GM12865 (cell line): ENCODE results near the gene NADK2.

Source experiments
- DNase-seq: peaks from one replicate; pipeline ENCODE4 v3.0.0; 2010; ENCODE audit warnings: low read depth
- H3K4me3 ChIP-seq: 2 replicates; pipeline ENCODE4 v1.5.1; 2011; ENCODE audit warnings: mild to moderate bottlenecking, low read depth, low read length, control low read depth
- CTCF ChIP-seq: IDR thresholded peaks from 2 replicates; pipeline ENCODE4 v1.5.1; 2011; ENCODE audit warnings: low read length, control low read depth, low read depth, inconsistent platforms; ENCODE audit not compliant: insufficient read depth; ENCODE audit errors: missing control alignments

The NADK2 gene

DNA sequence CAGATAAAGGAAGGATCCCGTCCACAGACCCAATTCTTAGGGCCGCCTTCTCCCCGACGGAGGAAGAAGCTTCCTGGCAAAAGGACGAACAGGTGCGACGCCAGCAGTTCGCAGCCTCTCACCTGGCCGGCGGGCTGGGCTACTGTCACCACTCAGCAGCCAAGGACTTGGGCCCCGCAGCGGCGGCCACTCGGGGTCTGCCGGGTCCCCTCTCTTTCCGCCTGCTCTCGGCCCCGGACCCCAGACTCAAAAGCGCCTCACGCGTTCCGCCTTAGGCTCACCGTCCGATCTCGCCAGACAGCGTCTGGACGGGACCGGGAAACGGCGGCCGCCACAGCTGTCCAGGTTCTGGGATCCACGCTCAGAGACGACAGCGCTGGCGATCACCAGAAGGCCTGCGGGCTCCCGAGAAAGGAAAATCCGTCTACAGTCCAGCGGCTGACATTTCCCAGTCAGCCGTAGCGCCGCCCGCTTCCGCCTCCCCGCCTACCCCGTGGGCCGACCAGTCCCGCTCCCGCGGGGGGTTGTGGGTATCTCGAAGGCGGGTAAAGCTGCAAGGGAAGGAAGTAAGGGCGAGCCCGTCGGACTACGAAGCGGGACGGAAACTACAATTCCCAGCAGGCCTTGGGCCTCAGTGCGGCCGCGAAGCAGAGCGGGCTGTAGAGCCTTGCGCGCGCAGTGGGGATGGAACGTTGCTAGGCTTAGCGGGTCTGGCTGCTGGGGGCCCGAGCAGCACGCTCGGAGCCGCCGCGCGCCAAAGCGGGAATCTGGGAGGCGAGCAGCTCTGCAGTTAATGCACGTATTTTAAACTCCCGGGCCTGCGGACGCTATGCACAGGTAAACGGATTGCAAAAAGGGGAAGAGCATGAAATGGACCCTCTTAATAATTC is 90.0 kb downstream of the NADK2 start, which contains the start of the genes LMBRD2 and SKP2:
Gene LMBRD2 (minus strand): TSS at position 454 of the 890 bp plus-strand sequence. CDS start 8,538 bp downstream, outside the sequence.
Gene SKP2 (plus strand): TSS at position 678 of the 890 bp plus-strand sequence. CDS start 152 bp downstream, at position 830.
- H3K4me3 ChIP-seq: peak within 1 kb of the TSS; percentile 84
- DNase-seq: peak; percentile 98
- TF ChIP-seq CTCF: no peak

DNA sequence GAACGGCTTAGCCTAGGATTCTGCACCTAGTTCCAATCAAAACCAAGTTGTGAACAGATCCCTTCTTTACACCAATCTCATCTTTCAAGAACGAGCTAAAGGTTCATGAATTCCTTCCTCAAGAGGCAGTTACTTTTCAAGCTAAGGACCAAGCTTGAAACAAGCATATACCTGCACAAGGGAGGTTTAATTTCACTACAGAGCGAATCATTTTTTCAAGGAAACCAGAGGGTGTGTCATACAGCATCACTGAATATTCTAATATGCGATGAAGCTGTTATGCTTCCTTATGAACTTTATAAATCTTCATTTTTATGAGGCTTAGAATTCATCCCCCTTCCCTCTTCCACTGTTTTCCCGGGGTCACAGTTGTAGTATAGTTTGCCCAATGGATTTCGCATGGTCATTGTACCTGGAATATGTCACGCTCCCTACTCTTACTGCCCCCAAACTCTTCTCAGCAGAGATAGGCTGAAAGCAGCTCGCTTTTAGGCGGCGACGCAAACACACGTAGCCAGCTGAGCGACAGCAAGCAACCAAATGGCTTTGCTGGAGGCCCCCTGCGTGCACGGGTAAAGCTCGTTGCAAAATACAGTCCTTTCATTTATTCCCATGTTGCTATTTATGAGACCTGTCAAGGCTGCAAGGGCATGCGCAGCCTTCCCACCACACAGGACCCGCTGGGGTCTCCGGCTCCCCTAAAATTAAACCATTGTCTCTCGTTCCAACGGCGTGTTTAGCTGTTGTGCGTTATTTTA is 90.9 kb downstream of the NADK2 start:
- TF ChIP-seq CTCF: no peak
- DNase-seq: peak; percentile 73
- peak overlapping the region; percentile 84 for H3K4me3 ChIP-seq

- no peak overlapping the region for H3K4me3 ChIP-seq
- TF ChIP-seq CTCF: no peak
- DNase-seq: no peak
Measured at GRCh38 chr5:36147681-36148080, 94.0 kb downstream of the NADK2 start.

DNA sequence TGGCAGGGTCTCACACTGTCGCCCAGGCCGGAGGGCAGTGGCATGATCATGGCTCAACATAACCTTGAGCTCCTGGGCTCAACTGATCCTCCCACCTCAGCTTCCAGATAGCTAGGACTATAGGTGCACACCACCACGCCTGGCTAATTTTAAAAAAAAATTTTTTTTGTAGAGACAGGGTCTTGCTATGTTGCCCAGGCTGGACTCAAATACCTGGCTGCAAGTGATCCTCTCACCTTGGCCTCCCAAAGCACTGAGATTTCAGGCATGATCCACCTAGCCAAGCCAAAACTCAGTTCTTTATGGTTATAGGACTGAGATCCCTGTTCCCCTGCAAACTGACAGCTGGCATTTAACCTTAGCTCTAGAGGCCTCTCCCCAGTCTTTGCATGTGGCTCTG is 95.3 kb downstream of the NADK2 start:
- H3K4me3 ChIP-seq: no peak overlapping the region
- DNase-seq: no peak
- TF ChIP-seq CTCF: no peak

- DNase-seq: no peak
- no peak overlapping the region for H3K4me3 ChIP-seq
- no peak for TF ChIP-seq CTCF
Measured at GRCh38 chr5:36145311-36145710, 96.4 kb downstream of the NADK2 start.
